ENCODE data around the gene PABPN1. TPM values are rescaled to one million over a fixed set of nuclear protein-coding genes. Genes with fewer than 3 reads are reported as not detected.

The PABPN1 gene
- total and polyA plus RNA-seq, 2 of the 13 experiments (the other 11 are each of a cell fraction or from before 2014, with no cell fraction given) = 233 to 524 TPM

- TF ChIP-seq ARID5B (CRISPR knock-in tag; IDR thresholded peaks at IDR 0.05) = no peak
- TF ChIP-seq CHD2 (IDR thresholded peaks at IDR 0.05; ENCODE audit: low read depth, low read length) = no peak
- no peak for TF ChIP-seq ZNF30 (CRISPR knock-in tag; IDR thresholded peaks at IDR 0.05)
- TF ChIP-seq MXD1 (CRISPR knock-in tag; IDR thresholded peaks at IDR 0.05) = no peak; the same call in 1 of the 2 replicates
- no peak for TF ChIP-seq ZBED4 (CRISPR knock-in tag; IDR thresholded peaks at IDR 0.05; ENCODE audit: borderline replicate concordance)
- TF ChIP-seq ZNF367 (CRISPR knock-in tag; IDR thresholded peaks at IDR 0.05; ENCODE audit: borderline replicate concordance) = 0 out of 2 replicates have a peak, but pooled peaks have one; percentile 57
- no peak for TF ChIP-seq HMGA1 (CRISPR knock-in tag; conservative IDR thresholded peaks at IDR 0.05)
- no peak for TF ChIP-seq TMF1 (CRISPR knock-in tag; IDR thresholded peaks at IDR 0.05; ENCODE audit: low read depth)
- TF ChIP-seq NFYB (CRISPR knock-in tag; IDR thresholded peaks at IDR 0.05) = no peak
- no peak for TF ChIP-seq ZNF564 (CRISPR knock-in tag; IDR thresholded peaks at IDR 0.05)
- no peak for TF ChIP-seq SMARCC2 (IDR thresholded peaks at IDR 0.05)
- 0 out of 2 replicates have a peak, but pooled peaks have one; percentile 36 for TF ChIP-seq THAP11 (CRISPR knock-in tag; IDR thresholded peaks at IDR 0.05)
- 0 out of 2 replicates have a peak, but pooled peaks have one; percentile 3 for TF ChIP-seq FOXJ3 (CRISPR knock-in tag; IDR thresholded peaks at IDR 0.05; ENCODE audit: borderline replicate concordance)
- 0 out of 2 replicates have a peak, but pooled peaks have one; percentile 57 for TF ChIP-seq SIN3B (IDR thresholded peaks at IDR 0.05; ENCODE audit: low read length)
- 0 out of 2 replicates have a peak, but pooled peaks have one; percentile 53 for TF ChIP-seq ZBTB10 (CRISPR knock-in tag; IDR thresholded peaks at IDR 0.05; ENCODE audit: borderline replicate concordance)
- no peak for TF ChIP-seq GTF2F1 (IDR thresholded peaks at IDR 0.05; ENCODE audit: low read length)
- no peak; the same call in 1 of the 2 replicates for TF ChIP-seq ZNF709 (CRISPR knock-in tag; IDR thresholded peaks at IDR 0.05)
- no peak for TF ChIP-seq ZNF282 (IDR thresholded peaks at IDR 0.05; ENCODE audit: partially characterized antibody)
- no peak for TF ChIP-seq HMG20A (CRISPR knock-in tag; IDR thresholded peaks at IDR 0.05; ENCODE audit: borderline replicate concordance)
These were observed 26.3 kb upstream of the PABPN1 start (continued) for GRCh38 chr14:23294734-23295561.
